K562 (cell line): ENCODE results near the gene DDX46. TPM values are rescaled to one million over a fixed set of nuclear protein-coding genes. Genes with fewer than 3 reads are reported as not detected.

Experiments used
- BRD4 ChIP-seq: fragments of 200-600 bp; sonication (generic); IDR thresholded peaks from 2 replicates; pipeline ENCODE4 v1.6.1; 2017; ENCODE audit warnings: inconsistent platforms
- CAMTA2 ChIP-seq: fragments of 250-450 bp; sonication (Bioruptor Pico); conservative IDR thresholded peaks from 2 replicates; pipeline ENCODE4 v1.5.1; 2022
- ELF1 ChIP-seq: fragments of 200-800 bp; sonication (Bioruptor generic); IDR thresholded peaks from 2 replicates; pipeline ENCODE4 v1.6.1; 2016; ENCODE audit warnings: missing genetic modification characterization, missing compliant biosample characterization
- ETV1 ChIP-seq: fragments of 450-650 bp; conservative IDR thresholded peaks from 2 replicates; pipeline ENCODE4 v1.6.1; 2016; ENCODE audit warnings: missing genetic modification characterization, control low read depth, low read depth, missing compliant biosample characterization
- FOXK2 ChIP-seq, 2 experiments: fragments of 450-650 bp; IDR thresholded peaks in 1 of 2; conservative IDR thresholded peaks in 1 of 2; 2 replicates each; pipeline ENCODE4 v1.6.1; 2016; ENCODE audit warnings: low read depth in 2 of 2, mild to moderate bottlenecking in 1 of 2
- MCM2 ChIP-seq: fragments of 450-650 bp; IDR thresholded peaks from 2 replicates; pipeline ENCODE4 v1.6.1; 2017; ENCODE audit warnings: low read depth, mild to moderate bottlenecking
- MEF2A ChIP-seq: IDR thresholded peaks from 2 replicates; pipeline ENCODE4 v1.6.1; 2011; ENCODE audit warnings: low read depth, mild to moderate bottlenecking, low read length, moderate library complexity; ENCODE audit not compliant: control insufficient read depth
- NR2C2 ChIP-seq, 2 experiments: fragments of 200-800 bp in 1 of 2; sonication (Bioruptor generic) in 1 of 2; sonication (generic) in 1 of 2; formaldehyde crosslinking in 1 of 2; IDR thresholded peaks; 2 replicates each; pipeline versions ENCODE4 v1.6.1 to v1.8.0; 2016 to 2022; ENCODE audit warnings: mild to moderate bottlenecking in 1 of 2, missing compliant biosample characterization in 1 of 2, missing genetic modification characterization in 1 of 2, missing genetic modification reagents in 1 of 2
- PHF20 ChIP-seq: fragments of 450-650 bp; IDR thresholded peaks from 2 replicates; pipeline ENCODE4 v1.6.1; 2018; ENCODE audit not compliant: partially characterized antibody
- PML ChIP-seq: IDR thresholded peaks from 2 replicates; pipeline ENCODE4 v1.6.1; 2012; ENCODE audit warnings: low read length, inconsistent platforms
- POLR2A ChIP-seq: fragments of 450-650 bp; conservative IDR thresholded peaks from 2 replicates; pipeline ENCODE4 v1.6.1; 2016
- PURB ChIP-seq: sonication (generic); formaldehyde crosslinking; IDR thresholded peaks from 2 replicates; pipeline ENCODE4 v1.9.0; 2021; ENCODE audit warnings: low read depth, mild to moderate bottlenecking, missing genetic modification reagents
- SIN3A ChIP-seq, 2 experiments: fragments of 150-350 bp in 1 of 2; IDR thresholded peaks; 2 replicates each; pipeline ENCODE4 v1.6.1; 2011 to 2016; ENCODE audit warnings: borderline replicate concordance in 2 of 2, low read depth in 2 of 2, low read length in 2 of 2, mild to moderate bottlenecking in 2 of 2, moderate library complexity in 2 of 2; ENCODE audit not compliant: control insufficient read depth in 1 of 2
- XRCC5 ChIP-seq: fragments of 200-400 bp; formaldehyde crosslinking; IDR thresholded peaks from 2 replicates; pipeline ENCODE4 v1.6.1; 2017; ENCODE audit warnings: low read depth, mild to moderate bottlenecking, low read length
- ZBED1 ChIP-seq: IDR thresholded peaks from 2 replicates; pipeline ENCODE4 v1.6.1; 2014
- ZNF212 ChIP-seq: fragments of 450-650 bp; formaldehyde crosslinking; IDR thresholded peaks from 2 replicates; pipeline ENCODE4 v1.4.0; 2020; ENCODE audit warnings: mild to moderate bottlenecking
- ZNF408 ChIP-seq: fragments of 250-450 bp; sonication (Bioruptor Pico); IDR thresholded peaks from 2 replicates; pipeline ENCODE4 v1.4.0; 2020; ENCODE audit warnings: low read depth, mild to moderate bottlenecking, moderate library complexity
- polyA plus RNA-seq, 8 experiments: library from polyadenylated mRNA; depleted of rRNA in 4 of 8; stranded (reverse) in 5 of 8; unstranded in 3 of 8; fragments of >200 nt; fragmentation: Nextera tagmentation in 2 of 8; fragmentation: Illumina TruSeq in 1 of 8; extraction: Ambion mirVana in 2 of 8; extraction: Trizol in 1 of 8; gene quantifications; 2 replicates each; pipeline versions ENCODE4 v1.2.1 to v1.2.3, GENCODE V29; 2011 to 2014; ENCODE audit warnings: inconsistent platforms in 1 of 8, missing spikeins in 1 of 8
- total RNA-seq, 7 experiments: library from RNA; depleted of rRNA in 6 of 7; stranded (reverse); fragments of >200 nt in 6 of 7; fragmentation: Illumina TruSeq in 2 of 7; extraction: Trizol in 2 of 7; gene quantifications; 2 replicates each; pipeline versions ENCODE4 v1.2.1 to v1.2.3, GENCODE V29; 2011 to 2021; ENCODE audit warnings: low replicate concordance in 1 of 7
- TF ChIP-seq, protein P1 (sequence below), 2 experiments: IDR thresholded peaks; 2 replicates each; pipeline ENCODE4 v1.6.1; 2011; ENCODE audit warnings: borderline replicate concordance in 1 of 2, control low read depth in 1 of 2, low read depth in 1 of 2, low read length in 1 of 2, mild to moderate bottlenecking in 1 of 2, mixed read lengths in 1 of 2, moderate library complexity in 1 of 2; ENCODE audit not compliant: insufficient read depth in 1 of 2, insufficient read length in 1 of 2, poor library complexity in 1 of 2, severe bottlenecking in 1 of 2; ENCODE audit errors: extremely low read depth in 1 of 2
- TF ChIP-seq, protein P2 (sequence below): fragments of 450-650 bp; IDR thresholded peaks from 2 replicates; pipeline ENCODE4 v1.6.1; 2017; ENCODE audit warnings: antibody characterized with exemption, mild to moderate bottlenecking
- TF ChIP-seq, protein P3 (sequence below): sonication (generic); formaldehyde crosslinking; IDR thresholded peaks from 2 replicates; pipeline ENCODE4 v1.9.0; 2022; ENCODE audit warnings: mild to moderate bottlenecking, missing genetic modification reagents

DDX46 gene
- total and polyA plus RNA-seq, 9 of the 15 experiments (the other 6 are each of a cell fraction or from before 2014, with no cell fraction given) = 26.2 to 99.0 (median 76.4) TPM

DNA sequence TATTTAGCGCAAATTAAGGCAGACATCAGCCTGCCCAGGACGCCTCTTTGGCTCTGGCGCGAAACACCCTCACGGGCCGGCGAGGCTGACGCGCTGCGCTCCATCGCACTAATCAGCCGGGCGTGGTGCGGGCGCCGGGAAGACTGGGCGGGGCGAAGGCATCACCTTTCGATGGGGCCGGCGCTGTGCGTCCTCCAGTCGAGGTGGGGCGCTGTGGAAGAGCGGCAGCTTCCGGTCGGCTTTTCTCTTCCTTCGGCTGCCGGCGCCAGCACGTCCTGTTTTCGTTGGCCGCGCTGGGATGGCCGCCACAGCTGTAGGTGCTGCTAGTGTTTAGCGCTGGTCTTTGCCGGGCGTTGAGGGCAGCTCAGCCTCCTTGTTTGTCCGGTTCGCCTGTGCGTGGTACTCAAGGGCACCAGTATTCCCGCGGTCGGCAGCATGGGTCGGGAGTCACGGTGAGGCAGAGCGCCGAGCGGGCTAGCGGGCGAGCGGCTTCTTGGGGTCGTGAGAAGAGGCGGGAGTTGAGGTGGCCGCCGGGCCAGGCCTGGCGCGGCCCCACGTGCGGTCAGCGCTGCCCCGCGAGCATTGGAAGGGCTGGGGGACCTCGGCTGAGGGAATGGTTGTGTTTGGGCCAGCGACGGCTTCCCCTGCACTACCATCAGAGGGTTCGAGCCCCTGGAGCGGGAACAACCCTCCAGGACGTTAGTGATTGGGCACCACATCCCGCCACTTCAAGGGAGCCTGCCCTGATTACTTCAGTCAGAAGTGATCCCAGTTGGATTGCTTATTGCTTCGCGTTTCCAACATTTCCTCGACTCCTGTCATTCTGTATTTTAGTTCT is at the start of gene DDX46 (continued):
- peak; percentile 89 for TF ChIP-seq PHF20
- no peak; the same call in 1 of the 2 replicates for TF ChIP-seq NR2C2 (CRISPR knock-in tag; IDR thresholded peaks at IDR 0.05)
- TF ChIP-seq NR2C2 (tag; IDR thresholded peaks at IDR 0.05) = peak; percentile 55
- TF ChIP-seq, protein P1, sequence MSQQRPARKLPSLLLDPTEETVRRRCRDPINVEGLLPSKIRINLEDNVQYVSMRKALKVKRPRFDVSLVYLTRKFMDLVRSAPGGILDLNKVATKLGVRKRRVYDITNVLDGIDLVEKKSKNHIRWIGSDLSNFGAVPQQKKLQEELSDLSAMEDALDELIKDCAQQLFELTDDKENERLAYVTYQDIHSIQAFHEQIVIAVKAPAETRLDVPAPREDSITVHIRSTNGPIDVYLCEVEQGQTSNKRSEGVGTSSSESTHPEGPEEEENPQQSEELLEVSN (IDR thresholded peaks at IDR 0.05; ENCODE audit: borderline replicate concordance in 1 of 2, extremely low read depth in 1 of 2, insufficient read depth in 1 of 2, insufficient read length in 1 of 2, low read depth in 1 of 2, low read length in 1 of 2, poor library complexity in 1 of 2, severe bottlenecking in 1 of 2) = peak; percentile 73 to 94
- TF ChIP-seq XRCC5 = peak; percentile 29
- TF ChIP-seq CAMTA2 (CRISPR knock-in tag) = no peak
- TF ChIP-seq ETV1 (tag) = peak; percentile 97
- TF ChIP-seq, protein P2, sequence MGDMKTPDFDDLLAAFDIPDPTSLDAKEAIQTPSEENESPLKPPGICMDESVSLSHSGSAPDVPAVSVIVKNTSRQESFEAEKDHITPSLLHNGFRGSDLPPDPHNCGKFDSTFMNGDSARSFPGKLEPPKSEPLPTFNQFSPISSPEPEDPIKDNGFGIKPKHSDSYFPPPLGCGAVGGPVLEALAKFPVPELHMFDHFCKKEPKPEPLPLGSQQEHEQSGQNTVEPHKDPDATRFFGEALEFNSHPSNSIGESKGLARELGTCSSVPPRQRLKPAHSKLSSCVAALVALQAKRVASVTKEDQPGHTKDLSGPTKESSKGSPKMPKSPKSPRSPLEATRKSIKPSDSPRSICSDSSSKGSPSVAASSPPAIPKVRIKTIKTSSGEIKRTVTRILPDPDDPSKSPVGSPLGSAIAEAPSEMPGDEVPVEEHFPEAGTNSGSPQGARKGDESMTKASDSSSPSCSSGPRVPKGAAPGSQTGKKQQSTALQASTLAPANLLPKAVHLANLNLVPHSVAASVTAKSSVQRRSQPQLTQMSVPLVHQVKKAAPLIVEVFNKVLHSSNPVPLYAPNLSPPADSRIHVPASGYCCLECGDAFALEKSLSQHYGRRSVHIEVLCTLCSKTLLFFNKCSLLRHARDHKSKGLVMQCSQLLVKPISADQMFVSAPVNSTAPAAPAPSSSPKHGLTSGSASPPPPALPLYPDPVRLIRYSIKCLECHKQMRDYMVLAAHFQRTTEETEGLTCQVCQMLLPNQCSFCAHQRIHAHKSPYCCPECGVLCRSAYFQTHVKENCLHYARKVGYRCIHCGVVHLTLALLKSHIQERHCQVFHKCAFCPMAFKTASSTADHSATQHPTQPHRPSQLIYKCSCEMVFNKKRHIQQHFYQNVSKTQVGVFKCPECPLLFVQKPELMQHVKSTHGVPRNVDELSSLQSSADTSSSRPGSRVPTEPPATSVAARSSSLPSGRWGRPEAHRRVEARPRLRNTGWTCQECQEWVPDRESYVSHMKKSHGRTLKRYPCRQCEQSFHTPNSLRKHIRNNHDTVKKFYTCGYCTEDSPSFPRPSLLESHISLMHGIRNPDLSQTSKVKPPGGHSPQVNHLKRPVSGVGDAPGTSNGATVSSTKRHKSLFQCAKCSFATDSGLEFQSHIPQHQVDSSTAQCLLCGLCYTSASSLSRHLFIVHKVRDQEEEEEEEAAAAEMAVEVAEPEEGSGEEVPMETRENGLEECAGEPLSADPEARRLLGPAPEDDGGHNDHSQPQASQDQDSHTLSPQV = peak; percentile 83; the same call in 1 of the 2 replicates
- peak; percentile 76 to 83; a peak in 2 of 4 replicates for TF ChIP-seq SIN3A (IDR thresholded peaks at IDR 0.05; ENCODE audit: borderline replicate concordance in 2 of 2, control insufficient read depth in 1 of 2, low read depth in 2 of 2, low read length in 2 of 2)
- TF ChIP-seq ELF1 (tag) = peak; percentile 65; the same call in 1 of the 2 replicates
- no peak for TF ChIP-seq BRD4
- no peak for TF ChIP-seq MCM2
- TF ChIP-seq ZNF212 (CRISPR knock-in tag) = no peak
- TF ChIP-seq POLR2A = peak; percentile 96
- TF ChIP-seq, protein P3, sequence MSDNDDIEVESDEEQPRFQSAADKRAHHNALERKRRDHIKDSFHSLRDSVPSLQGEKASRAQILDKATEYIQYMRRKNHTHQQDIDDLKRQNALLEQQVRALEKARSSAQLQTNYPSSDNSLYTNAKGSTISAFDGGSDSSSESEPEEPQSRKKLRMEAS (CRISPR knock-in tag) = peak; percentile 85
- no peak for TF ChIP-seq MEF2A
- TF ChIP-seq PURB (CRISPR knock-in tag) = no peak
- peak; percentile 90 to 95 for TF ChIP-seq FOXK2 (conservative IDR thresholded peaks at IDR 0.05 in 1 of 2, IDR thresholded peaks at IDR 0.05 in 1 of 2; ENCODE audit: low read depth in 2 of 2)
- peak; percentile 86 for TF ChIP-seq PML
- 0 out of 2 replicates have a peak, but pooled peaks have one; percentile 47 for TF ChIP-seq ZBED1
- no peak for TF ChIP-seq ZNF408 (CRISPR knock-in tag)
